B cell (primary cell): Measurements from ENCODE around the gene PCDHA2. TPM values are rescaled to one million over a fixed set of nuclear protein-coding genes. Genes with fewer than 3 reads are reported as not detected.

Experiments
- ATAC-seq: fragments of 200-7000 bp; cut with Tn5 transposase; one replicate; pipeline ENCODE4 v1.10.0; 2021; ENCODE audit warnings: low read depth, mild to moderate bottlenecking, moderate number of reproducible peaks, moderate library complexity
- CTCF ChIA-PET: fragments of 350-600 bp; sonication (Branson Sonifier 250); formaldehyde crosslinking; loops from one replicate; lab custom pipeline; 2021; ENCODE audit warnings: antibody characterized with exemption, inconsistent platforms; lab: Charles Lee
- POLR2A ChIA-PET: fragments of 350-600 bp; sonication (Branson Sonifier 250); formaldehyde crosslinking; loops from one replicate; lab custom pipeline; 2021; ENCODE audit warnings: antibody characterized with exemption; lab: Charles Lee
- DNase-seq: peaks from one replicate; pipeline ENCODE4 v3.0.0; 2013
- H2AFZ ChIP-seq: 2 replicates; pipeline ENCODE4 v1.6.1; 2012; ENCODE audit warnings: mild to moderate bottlenecking, low read depth, low read length; ENCODE audit not compliant: insufficient read depth, poor library complexity, severe bottlenecking
- H3K27ac ChIP-seq, 2 donors: 1 replicate in 1 of 2; 2 replicates in 1 of 2; pipeline ENCODE4 v1.5.1; 2012 to 2013; ENCODE audit warnings: low read length in 2 of 2, mild to moderate bottlenecking in 2 of 2, moderate library complexity in 1 of 2
- H3K27me3 ChIP-seq, 4 experiments: fragments of 200-600 bp in 1 of 4; sonication (generic) in 1 of 4; replicated peaks in 1 of 4; 1 replicate in 2 of 4; 2 replicates in 2 of 4; pipeline versions ENCODE4 v1.6.1 to v1.7.0; 2013 to 2016; ENCODE audit warnings: low read length in 3 of 4, mild to moderate bottlenecking in 2 of 4, mixed read lengths in 1 of 4, moderate library complexity in 1 of 4; ENCODE audit not compliant: insufficient read depth in 4 of 4, control insufficient read depth in 3 of 4; ENCODE audit errors: control extremely low read depth in 1 of 4
- H3K36me3 ChIP-seq, 2 experiments: replicated peaks in 1 of 2; 1 replicate in 1 of 2; 2 replicates in 1 of 2; pipeline versions ENCODE4 v1.6.1 to v1.7.1; 2013; ENCODE audit warnings: low read length in 1 of 2; ENCODE audit not compliant: insufficient read depth in 2 of 2, control insufficient read depth in 1 of 2; ENCODE audit errors: control extremely low read depth in 1 of 2, extremely low read depth in 1 of 2
- H3K4me1 ChIP-seq, 2 donors: fragments of 200-600 bp in 1 of 2; sonication (generic) in 1 of 2; 1 replicate in 1 of 2; 2 replicates in 1 of 2; pipeline versions ENCODE4 v1.5.1 to v1.6.1; 2013 to 2017; ENCODE audit warnings: low read length in 2 of 2; ENCODE audit not compliant: control insufficient read depth in 2 of 2, insufficient read depth in 2 of 2
- H3K4me2 ChIP-seq: replicated peaks from 2 replicates; pipeline ENCODE3; 2012; ENCODE audit warnings: mild to moderate bottlenecking, low read depth, low read length; ENCODE audit not compliant: poor library complexity, severe bottlenecking
- H3K4me3 ChIP-seq, 5 experiments: fragments of 200-600 bp in 1 of 5; sonication (generic) in 1 of 5; 1 replicate in 3 of 5; 2 replicates in 2 of 5; pipeline versions ENCODE4 v1.5.1 to v1.7.0; 2011 to 2016; ENCODE audit warnings: low read length in 4 of 5, mild to moderate bottlenecking in 4 of 5, low read depth in 2 of 5, control low read depth in 1 of 5, moderate library complexity in 1 of 5; ENCODE audit not compliant: insufficient read depth in 1 of 5; ENCODE audit errors: control extremely low read depth in 1 of 5, extremely low read depth in 1 of 5
- H3K79me2 ChIP-seq: fragments of 200-600 bp; sonication (generic); one replicate; pipeline ENCODE4 v1.6.0; 2016; ENCODE audit warnings: low read length; ENCODE audit not compliant: control insufficient read depth, insufficient read depth
- H3K9ac ChIP-seq: fragments of 200-600 bp; sonication (generic); 2 replicates; pipeline ENCODE4 v1.6.1; 2017; ENCODE audit warnings: mild to moderate bottlenecking, low read length, moderate library complexity
- H3K9me3 ChIP-seq, 3 donors: one replicate each; pipeline versions ENCODE4 v1.6.1 to v1.7.1; 2013; ENCODE audit warnings: low read length in 2 of 3; ENCODE audit not compliant: control insufficient read depth in 2 of 3, insufficient read depth in 1 of 3; ENCODE audit errors: control extremely low read depth in 1 of 3
- H4K20me1 ChIP-seq: 2 replicates; pipeline ENCODE4 v1.6.0; 2012; ENCODE audit warnings: mild to moderate bottlenecking, low read length; ENCODE audit not compliant: insufficient read depth, control insufficient read depth, poor library complexity, severe bottlenecking
- H3K27ac Mint-ChIP-seq: one replicate; pipeline ENCODE4 v1.8.0; 2021; ENCODE audit warnings: mixed read lengths
- H3K27me3 Mint-ChIP-seq: one replicate; pipeline ENCODE4 v1.8.0; 2021; ENCODE audit warnings: mixed read lengths
- H3K4me1 Mint-ChIP-seq: one replicate; pipeline ENCODE4 v1.8.0; 2021; ENCODE audit warnings: mixed read lengths
- H3K4me3 Mint-ChIP-seq: one replicate; pipeline ENCODE4 v1.8.0; 2021; ENCODE audit warnings: mixed read lengths
- H3K9me3 Mint-ChIP-seq: one replicate; pipeline ENCODE4 v1.8.0; 2022; ENCODE audit warnings: mixed read lengths; ENCODE audit not compliant: insufficient read depth
- EZH2 ChIP-seq: IDR thresholded peaks from 2 replicates; pipeline ENCODE4 v1.6.1; 2012; ENCODE audit warnings: borderline replicate concordance, low read depth, mild to moderate bottlenecking, moderate library complexity, low read length; ENCODE audit not compliant: insufficient read depth, poor library complexity, severe bottlenecking
- WGBS: methylation state at CpG from one replicate; pipeline ENCODE4 v1.1.5; 2013; ENCODE audit warnings: missing lambda C conversion rate; ENCODE audit not compliant: insufficient coverage; 5-methylcytosine and 5-hydroxymethylcytosine counted together
- intact Hi-C: fragments of 100-400 bp; cut with micrococcal nuclease; formaldehyde crosslinking; loops from one replicate; pipeline ENCODE4 v1.10.0; 2022
- polyA plus RNA-seq: library from polyadenylated mRNA; depleted of rRNA; stranded (reverse); fragments of >200 nt; gene quantifications from 2 replicates; pipeline ENCODE4 v1.2.3, GENCODE V29; 2012
- total RNA-seq, 2 donors: library from RNA; stranded (reverse); fragments of 120-200 nt in 1 of 2; gene quantifications; 1 replicate in 1 of 2; 2 replicates in 1 of 2; pipeline versions ENCODE4 v1.2.3 to v1.2.4, GENCODE V29; 2013 to 2022
- TF ChIP-seq, protein P1 (sequence below): fragments of 200-600 bp; IDR thresholded peaks from one replicate; pipeline ENCODE4 v1.8.0; 2022; ENCODE audit warnings: antibody characterized with exemption, mild to moderate bottlenecking

Gene PCDHA2
- total and polyA plus RNA-seq, 2 donors (not counting 1 experiment from before 2014, with no cell fraction given), result not detected

DNA sequence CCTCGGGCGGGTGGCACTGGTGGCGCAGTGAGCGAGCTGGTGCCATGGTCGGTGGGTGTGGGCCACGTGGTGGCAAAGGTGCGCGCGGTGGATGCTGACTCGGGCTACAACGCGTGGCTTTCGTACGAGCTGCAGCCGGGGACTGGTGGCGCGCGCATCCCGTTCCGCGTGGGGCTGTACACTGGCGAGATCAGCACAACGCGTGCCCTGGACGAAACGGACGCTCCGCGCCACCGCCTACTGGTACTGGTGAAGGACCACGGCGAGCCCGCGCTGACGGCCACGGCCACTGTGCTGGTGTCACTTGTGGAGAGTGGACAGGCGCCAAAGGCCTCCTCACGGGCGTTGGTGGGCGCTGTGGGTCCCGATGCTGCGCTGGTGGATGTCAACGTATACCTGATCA is 14.2 kb downstream of the PCDHA2 start:
- H3K27me3 ChIP-seq, result peaks cover 0 to 11% (median 6%) of the 10 kb centered on the region in 4 experiments
- peaks cover 2% of the 10 kb centered on the region for H3K9me3 Mint-ChIP-seq
- peaks cover 7% of the 10 kb centered on the region for H3K27me3 Mint-ChIP-seq

DNA sequence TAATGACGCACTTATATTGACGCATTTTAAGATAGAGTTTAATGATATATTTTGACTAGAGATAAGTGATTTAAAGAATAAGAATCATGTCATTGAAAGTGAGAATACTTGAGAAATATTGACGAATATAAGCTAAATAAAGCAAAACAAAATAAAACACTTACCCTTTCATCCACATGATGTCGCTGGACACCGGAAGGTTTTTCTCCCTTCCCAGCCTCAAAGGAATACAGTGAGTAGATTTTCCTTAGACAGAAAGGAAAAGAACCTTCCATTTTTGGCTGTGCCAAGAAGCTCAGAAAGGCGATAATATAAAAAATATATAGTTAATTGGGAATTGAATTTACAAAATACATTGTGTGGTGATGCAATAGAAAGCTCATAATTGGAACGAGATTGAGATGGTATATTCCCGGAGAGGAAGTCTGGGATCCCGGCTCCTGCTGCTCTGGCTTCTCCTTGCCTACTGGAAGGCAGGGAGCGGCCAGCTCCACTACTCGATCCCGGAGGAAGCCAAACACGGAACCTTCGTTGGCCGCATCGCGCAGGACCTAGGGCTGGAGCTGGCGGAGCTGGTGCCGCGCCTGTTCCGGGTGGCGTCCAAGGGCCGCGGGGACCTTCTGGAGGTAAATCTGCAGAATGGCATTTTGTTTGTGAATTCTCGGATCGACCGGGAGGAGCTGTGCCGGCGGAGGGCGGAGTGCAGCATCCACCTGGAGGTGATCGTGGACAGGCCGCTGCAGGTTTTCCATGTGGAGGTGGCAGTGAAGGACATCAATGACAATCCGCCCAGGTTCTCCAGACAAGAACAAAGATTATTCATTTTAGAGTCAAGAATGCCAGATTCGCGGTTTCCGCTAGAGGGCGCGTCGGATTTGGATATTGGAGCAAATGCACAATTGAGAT is 27.0 kb downstream of the PCDHA2 start, which contains the start of gene PCDHA5:
Gene PCDHA5, plus strand, starts transcription at position 239 of the 906 bp plus-strand sequence.
- POLR2A ChIA-PET, result no interaction called here
- Histone ChIP-seq H3K4me2 (no peak within 1 kb of the TSS), H3K9me3 (peaks cover 0 to 21% (median 2%) of the 10 kb centered on the region in 3 donors), H3K27ac (no peak within 1 kb of the TSS), H3K27me3 (peaks cover 0 to 4% (median 1%) of the 10 kb centered on the region in 4 experiments), H3K79me2 (no peaks in the 10 kb centered on the region), H3K4me1 (no peaks in the 10 kb centered on the region), H2AFZ (no peak within 1 kb of the TSS), H4K20me1 (no peaks in the 10 kb centered on the region), H3K36me3 (no peaks in the 10 kb centered on the region), H3K9ac (no peak within 1 kb of the TSS), H3K4me3 (no peak within 1 kb of the TSS)
- H3K4me3 Mint-ChIP-seq, result no peak within 1 kb of the TSS
- intact Hi-C loops, result no loop called here
- DNase-seq (no peak), ATAC-seq (no peak)
- WGBS, result 50% methylated on average over 26 of the region's 39 CpGs
- TF ChIP-seq, protein P1, sequence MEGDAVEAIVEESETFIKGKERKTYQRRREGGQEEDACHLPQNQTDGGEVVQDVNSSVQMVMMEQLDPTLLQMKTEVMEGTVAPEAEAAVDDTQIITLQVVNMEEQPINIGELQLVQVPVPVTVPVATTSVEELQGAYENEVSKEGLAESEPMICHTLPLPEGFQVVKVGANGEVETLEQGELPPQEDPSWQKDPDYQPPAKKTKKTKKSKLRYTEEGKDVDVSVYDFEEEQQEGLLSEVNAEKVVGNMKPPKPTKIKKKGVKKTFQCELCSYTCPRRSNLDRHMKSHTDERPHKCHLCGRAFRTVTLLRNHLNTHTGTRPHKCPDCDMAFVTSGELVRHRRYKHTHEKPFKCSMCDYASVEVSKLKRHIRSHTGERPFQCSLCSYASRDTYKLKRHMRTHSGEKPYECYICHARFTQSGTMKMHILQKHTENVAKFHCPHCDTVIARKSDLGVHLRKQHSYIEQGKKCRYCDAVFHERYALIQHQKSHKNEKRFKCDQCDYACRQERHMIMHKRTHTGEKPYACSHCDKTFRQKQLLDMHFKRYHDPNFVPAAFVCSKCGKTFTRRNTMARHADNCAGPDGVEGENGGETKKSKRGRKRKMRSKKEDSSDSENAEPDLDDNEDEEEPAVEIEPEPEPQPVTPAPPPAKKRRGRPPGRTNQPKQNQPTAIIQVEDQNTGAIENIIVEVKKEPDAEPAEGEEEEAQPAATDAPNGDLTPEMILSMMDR, result no peak
- no peak for TF ChIP-seq EZH2
- H3K27ac Mint-ChIP-seq, result no peak within 1 kb of the TSS
- no peaks in the 10 kb centered on the region for H3K9me3 Mint-ChIP-seq
- CTCF ChIA-PET, result no interaction called here
- H3K4me1 Mint-ChIP-seq, result no peaks in the 10 kb centered on the region
- peaks cover 9% of the 10 kb centered on the region for H3K27me3 Mint-ChIP-seq

More for the DNA sequence above, 14.2 kb downstream of the PCDHA2 start:
- H3K27ac Mint-ChIP-seq, result no peak overlapping the region
- Histone ChIP-seq H3K36me3 (no peaks in the 10 kb centered on the region), H3K4me1 (no peaks in the 10 kb centered on the region), H3K9ac (no peak overlapping the region), H3K79me2 (no peaks in the 10 kb centered on the region), H2AFZ (no peak overlapping the region), H3K27ac (no peak overlapping the region), H3K4me3 (no peak overlapping the region), H4K20me1 (no peaks in the 10 kb centered on the region), H3K9me3 (peaks cover 5 to 27% (median 16%) of the 10 kb centered on the region in 3 donors), H3K4me2 (no peak overlapping the region)
- TF ChIP-seq, protein P1, result no peak
- TF ChIP-seq EZH2, result no peak
- ChIA-PET POLR2A (no interaction called here), CTCF (no interaction called here)
- no peaks in the 10 kb centered on the region for H3K4me1 Mint-ChIP-seq
- H3K4me3 Mint-ChIP-seq, result no peak overlapping the region
- DNase-seq (no peak), ATAC-seq (no peak)
- intact Hi-C loops, result no loop called here
- 75% methylated on average over 43 of the region's 43 CpGs for WGBS
